ENCODE data around the gene ZNF827.
A peak's percentile ranks its signal among the peaks of the same experiment; 100 is the strongest.
"Not testable (repeated sequence)": the region's sequence is repeated elsewhere in the genome, so short reads cannot be mapped to it uniquely, and the experiment has no call there.

Gene ZNF827

GRCh38 chr4:145839151-145839550 lies 99.5 kb downstream of the ZNF827 start:
- DNase-seq (ENCODE audit: low spot score): no peak
- TF ChIP-seq CTCF (IDR thresholded peaks at IDR 0.05; ENCODE audit: extremely low read depth, missing control alignments): no peak

- not testable (repeated sequence) for DNase-seq (ENCODE audit: low spot score)
Measured at GRCh38 chr4:145832384-145832783, 106.2 kb downstream of the ZNF827 start.

GRCh38 chr4:145830699-145831098 lies 107.9 kb downstream of the ZNF827 start:
- peak; percentile 37 for DNase-seq (ENCODE audit: low spot score)
- TF ChIP-seq CTCF (IDR thresholded peaks at IDR 0.05; ENCODE audit: extremely low read depth, missing control alignments): no peak

GRCh38 chr4:145829629-145830395 lies 108.8 kb downstream of the ZNF827 start:
- TF ChIP-seq CTCF (IDR thresholded peaks at IDR 0.05; ENCODE audit: extremely low read depth, missing control alignments): no peak
- DNase-seq (ENCODE audit: low spot score): peak; percentile 14

- DNase-seq (ENCODE audit: low spot score): peak; percentile 42
- TF ChIP-seq CTCF (IDR thresholded peaks at IDR 0.05; ENCODE audit: extremely low read depth, missing control alignments): no peak
Measured at GRCh38 chr4:145828802-145829485, 109.7 kb downstream of the ZNF827 start.

- no peak for TF ChIP-seq CTCF (IDR thresholded peaks at IDR 0.05; ENCODE audit: extremely low read depth, missing control alignments)
- DNase-seq (ENCODE audit: low spot score): no peak
Measured at GRCh38 chr4:145827885-145828284, 110.7 kb downstream of the ZNF827 start.

- TF ChIP-seq CTCF (IDR thresholded peaks at IDR 0.05; ENCODE audit: extremely low read depth, missing control alignments): no peak
- no peak for DNase-seq (ENCODE audit: low spot score)
Measured at GRCh38 chr4:145825255-145825654, 113.4 kb downstream of the ZNF827 start.
